Raji (cell line): Measurements from ENCODE around the gene CRISP1.

Source experiments
- POLR2A ChIP-seq: IDR thresholded peaks from 2 replicates; pipeline ENCODE4 v1.6.1; 2011; ENCODE audit warnings: low read depth, low read length, control low read depth; ENCODE audit not compliant: insufficient read depth

CRISP1 gene

GRCh38 chr6:49790341-49790740 is 76.0 kb downstream of the CRISP1 start:
- TF ChIP-seq POLR2A: no peak

DNA sequence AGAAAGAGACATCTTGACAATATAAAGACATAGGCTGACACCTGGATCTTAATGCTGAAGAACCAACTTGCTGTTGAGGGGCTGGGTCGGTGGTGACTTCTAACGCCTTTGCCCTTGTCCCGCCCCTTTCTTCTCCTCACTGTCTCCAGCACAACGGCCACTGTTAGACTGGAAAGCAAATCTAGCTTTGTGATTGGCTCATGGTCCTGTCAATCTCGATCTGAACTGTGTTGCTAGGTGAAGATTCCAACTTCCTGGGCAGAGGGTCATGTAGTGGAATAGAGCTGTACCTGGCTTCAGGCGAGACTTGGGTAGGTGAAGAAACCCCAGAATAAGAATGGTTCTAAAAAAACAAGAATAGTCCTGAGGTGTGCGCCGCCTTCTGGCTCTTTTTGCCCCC is 79.2 kb downstream of the CRISP1 start, which contains the start of gene PGK2:
Gene PGK2, minus strand, starts transcription at position 110 of the 400 bp plus-strand sequence. Its CDS starts 98 bp downstream, at position 12.
- no peak for TF ChIP-seq POLR2A

GRCh38 chr6:49784272-49784671 is 82.1 kb downstream of the CRISP1 start:
- no peak for TF ChIP-seq POLR2A
